GM19240 (cell line): ENCODE data around the gene DOCK4.

ENCODE experiments used
- DNase-seq: peaks from one replicate; pipeline ENCODE4 v3.0.0; 2011; ENCODE audit warnings: low spot score; ENCODE audit not compliant: insufficient read length

The DOCK4 gene

DNA sequence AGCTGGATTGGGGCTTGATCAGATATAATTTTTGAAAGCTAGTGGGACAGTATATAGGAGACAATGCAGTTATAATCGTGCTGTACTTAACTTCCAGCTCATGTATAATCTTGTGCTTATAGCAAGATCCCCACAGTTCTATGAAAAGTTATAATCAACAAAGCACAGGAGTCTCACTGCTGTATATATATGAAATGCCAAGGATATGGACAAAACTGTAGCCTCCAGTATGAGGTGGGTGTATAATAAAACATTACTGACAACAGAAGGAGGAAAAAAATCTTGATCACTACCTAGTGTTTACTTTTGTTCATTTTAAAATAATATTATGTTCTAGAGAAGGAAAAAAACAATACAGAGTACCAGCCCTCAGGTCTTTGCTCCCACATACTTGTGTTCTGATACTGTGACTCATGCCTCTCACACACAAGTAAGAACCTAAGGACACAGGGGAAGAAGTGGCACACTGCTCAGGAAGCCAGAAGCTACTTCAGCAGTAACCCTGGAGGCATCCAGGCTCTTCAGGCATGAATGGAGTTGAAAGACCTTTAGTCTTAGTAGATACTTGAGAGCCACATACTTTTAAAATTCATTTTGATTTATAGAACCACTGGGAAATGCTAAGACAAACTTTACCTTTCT, 378.2 kb downstream of the DOCK4 start:
- DNase-seq = no peak

DNA sequence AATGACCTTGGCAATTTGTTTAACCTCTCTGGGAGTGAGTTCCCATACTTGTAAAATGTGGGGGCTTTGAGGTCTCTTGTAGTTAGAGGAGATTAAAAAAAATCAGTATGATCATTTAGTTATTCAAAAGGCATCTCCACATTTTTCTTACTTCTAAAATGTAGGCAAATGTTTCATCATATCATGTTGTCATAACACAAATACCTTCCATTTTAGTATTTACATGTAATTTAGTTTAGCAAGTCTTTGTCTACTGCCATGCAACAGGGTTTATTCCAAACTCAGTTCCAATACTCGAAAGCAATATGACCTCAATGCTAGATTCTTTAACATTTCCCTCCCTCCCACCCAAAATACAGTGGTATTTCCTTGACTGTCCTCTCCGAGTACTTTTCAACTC, 381.2 kb downstream of the DOCK4 start:
- DNase-seq = no peak

DNA sequence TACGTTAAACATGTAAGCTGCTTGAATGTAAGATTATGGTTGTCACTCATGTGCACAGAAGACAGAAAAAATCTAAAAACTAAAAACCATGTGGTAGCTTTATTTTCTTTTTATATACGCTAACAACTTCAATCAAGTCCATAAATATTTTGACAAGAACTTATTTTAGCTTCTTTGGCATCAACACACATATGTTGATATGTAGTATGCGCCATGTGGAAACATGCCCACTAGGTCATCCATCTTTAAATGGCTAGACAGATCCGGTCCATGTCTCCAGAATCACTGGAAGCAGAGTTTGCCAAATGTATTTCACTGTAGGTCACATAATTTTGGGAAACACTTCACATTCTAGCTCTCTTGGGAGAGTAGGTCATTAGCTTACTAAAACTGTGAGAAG, 382.4 kb downstream of the DOCK4 start:
- DNase-seq = no peak

DNA sequence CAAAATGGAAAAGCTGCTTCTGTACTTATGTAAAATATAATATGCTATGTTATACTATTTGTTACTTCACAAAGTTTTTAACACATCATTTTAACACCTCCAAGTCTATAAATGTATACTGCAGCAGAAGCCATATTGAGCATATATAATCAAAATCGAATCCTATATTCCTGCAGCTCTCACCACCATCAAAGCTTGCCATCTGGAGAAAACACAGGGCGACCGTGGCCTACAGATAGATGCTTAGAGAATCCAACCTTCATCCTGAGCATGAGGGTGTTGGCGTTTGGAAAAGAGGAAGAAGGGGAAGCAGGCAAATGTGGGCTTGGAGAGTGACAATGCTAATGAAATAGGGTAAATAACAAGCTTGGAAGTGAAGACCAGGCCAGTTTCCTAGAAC, 385.2 kb downstream of the DOCK4 start:
- no peak for DNase-seq

DNA sequence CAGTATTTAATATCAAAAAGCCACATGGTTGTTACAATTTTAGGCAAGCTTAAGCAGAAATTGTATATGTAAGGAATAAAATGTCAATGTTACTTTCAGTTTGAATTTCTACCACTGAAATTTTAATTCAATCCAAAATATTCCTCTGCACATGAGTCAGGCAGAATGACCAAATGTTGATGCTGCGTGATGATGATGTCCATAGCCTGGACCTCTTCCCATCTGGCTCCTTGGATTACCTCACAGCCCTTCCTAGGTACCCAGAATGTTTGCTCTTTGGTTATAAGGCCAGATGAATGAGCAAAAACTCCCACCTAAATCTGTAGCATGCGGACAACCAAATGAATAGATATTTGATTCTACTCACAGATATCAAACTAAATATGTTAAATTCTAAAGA, 385.6 kb downstream of the DOCK4 start:
- no peak for DNase-seq

DNA sequence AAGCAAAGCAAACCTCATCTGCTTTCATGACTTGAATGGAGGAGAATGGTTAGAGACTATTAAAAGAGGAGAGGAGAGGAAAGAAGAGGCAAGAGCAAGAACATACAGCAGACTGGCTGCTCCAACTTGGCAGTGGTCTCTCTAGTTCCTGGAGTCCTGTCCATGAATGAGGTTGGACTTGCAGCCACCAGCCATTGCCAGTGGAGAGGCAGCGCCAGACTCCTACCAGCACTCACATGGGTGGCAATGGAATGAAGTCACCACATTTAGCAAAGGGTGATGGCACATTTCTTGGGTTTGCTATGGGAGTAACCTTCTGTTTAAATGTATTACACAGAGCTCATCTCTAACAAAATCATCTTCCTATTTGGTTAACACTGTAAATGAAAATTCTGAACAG, 386.1 kb downstream of the DOCK4 start:
- no peak for DNase-seq

DNA sequence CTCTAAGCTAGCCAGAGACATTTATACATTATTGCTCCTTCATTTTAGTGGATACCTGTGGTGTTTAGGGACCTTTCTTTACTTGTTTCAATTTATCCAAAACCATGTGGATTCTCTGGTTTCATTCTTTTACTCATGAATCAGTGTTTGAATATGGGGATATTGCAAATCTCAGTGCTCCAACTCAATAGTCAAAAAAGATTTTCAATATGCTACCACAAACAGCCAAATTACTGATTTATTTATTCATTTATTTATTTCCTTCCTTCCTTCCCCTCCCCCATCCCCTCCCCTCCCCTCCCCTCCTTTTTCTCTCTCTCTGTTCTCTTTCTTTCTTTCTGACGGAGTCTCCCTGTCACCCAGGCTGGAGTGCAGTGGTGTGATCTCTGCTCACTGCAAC, 390.8 kb downstream of the DOCK4 start:
- DNase-seq = no peak

DNA sequence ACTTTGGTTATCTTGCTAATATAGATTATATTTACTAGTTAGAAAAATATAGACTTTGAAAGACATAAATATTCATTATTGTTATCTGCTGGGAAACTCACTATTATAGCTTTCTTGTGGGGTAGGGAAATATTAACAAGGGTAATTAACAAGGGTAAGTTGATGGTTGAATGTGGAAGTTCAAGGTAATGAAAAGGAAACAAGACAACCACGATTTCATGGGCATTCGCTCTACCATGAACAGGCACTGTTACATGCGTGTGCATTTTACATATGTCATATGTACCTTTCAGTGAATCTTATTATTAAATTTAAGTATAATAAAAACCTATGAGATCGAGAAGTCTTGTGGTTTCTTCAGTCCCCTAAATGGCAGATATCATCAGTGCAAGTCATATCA, 392.9 kb downstream of the DOCK4 start:
- no peak for DNase-seq

DNA sequence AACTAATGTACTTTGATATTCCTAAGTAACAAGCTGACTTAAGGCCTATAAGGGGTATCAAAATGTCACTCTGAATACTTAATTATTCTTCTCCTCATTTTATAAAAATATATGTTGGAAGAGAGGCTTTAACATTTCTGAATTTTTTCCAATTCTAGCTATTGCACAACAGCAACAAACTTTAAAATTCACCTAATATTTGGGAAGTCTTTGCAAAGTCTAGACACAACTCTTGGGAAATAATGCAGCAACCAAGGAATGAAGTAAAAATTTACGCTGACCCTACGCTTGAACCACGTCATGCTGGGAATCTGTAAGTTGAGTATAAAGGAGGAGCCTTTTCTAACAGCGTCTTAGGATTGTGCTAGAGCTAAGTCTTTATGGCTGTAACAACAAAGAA, 400.0 kb downstream of the DOCK4 start:
- DNase-seq = no peak

DNA sequence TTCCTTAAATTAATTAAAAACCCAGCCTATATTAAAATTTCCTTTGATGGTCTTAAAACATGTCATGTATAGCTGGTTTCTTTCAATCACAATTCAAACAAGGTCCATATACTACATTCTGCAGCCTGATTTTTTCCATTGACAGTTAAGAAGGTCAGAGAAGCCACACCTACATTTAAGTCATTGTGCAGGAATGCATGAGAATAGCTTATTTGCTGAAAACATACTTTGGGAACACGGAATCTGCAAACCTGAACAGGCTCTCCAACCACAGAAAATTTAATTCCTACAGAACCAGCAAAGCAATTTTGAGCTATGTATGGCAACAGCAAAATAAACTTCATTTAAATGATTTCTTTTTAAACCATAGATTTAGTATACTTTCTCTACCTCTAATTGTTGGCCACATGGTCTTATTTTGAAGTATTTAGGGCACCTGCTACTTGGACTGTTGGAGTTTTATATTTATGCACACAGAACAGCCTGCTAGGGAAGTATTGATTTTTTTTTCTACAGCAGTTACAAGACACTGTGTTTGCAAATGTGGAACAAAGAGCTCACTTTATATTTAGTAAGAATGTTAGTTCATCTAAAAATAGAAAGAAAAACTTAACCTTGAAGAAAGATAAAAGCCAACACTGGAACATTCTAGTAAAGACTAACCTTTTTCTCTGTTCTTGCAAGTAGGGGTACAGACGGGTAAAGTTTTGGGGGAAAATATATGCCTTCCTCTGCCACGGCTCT, 403.0 kb downstream of the DOCK4 start:
- DNase-seq = no peak

DNA sequence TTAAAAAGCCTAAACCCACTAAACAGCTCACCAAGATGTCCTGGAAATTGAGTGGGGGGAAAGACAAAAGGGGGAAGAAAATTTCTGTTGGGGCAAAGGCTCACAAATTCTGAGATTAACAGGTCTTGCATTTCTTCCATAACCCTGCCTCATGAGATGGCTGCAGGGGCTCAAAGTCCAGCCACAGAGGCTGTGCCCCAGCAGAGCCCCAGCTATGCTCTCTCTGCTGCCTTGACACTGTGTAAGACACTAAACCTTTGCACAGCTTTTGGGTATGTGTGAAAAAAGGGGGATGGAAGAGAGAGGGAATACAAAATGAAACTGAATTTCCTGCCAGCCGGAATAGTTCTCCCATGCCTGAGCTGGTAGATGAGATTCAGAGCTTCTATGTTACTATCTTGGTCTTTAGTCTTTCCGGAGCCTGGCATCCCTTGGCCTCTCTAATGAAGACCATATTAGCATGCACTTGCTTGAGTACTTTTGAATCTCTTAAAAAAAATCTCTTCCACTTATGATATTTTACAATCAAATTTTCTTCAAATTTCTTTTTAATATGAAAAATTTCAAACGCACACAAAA, 403.9 kb downstream of the DOCK4 start:
- DNase-seq = no peak

DNA sequence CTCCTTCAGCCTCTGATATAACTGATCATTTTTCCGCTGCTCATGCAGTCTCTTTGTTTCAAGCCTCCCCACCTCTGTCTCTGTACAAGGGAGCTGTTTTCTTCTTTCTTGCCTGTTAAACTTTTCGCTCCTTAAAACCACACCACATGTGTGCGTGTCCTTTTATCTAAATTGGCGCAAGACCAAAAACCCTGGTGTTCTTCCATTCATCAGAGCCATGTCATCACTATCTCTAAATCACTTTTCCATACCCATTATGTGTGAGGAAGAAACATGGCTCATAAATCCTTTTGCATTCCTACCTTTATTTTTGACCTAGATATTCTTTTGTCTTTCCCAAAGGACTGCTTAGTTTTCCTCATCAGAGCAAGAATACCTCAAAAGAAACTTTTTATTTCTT, 404.9 kb downstream of the DOCK4 start:
- DNase-seq = no peak

DNA sequence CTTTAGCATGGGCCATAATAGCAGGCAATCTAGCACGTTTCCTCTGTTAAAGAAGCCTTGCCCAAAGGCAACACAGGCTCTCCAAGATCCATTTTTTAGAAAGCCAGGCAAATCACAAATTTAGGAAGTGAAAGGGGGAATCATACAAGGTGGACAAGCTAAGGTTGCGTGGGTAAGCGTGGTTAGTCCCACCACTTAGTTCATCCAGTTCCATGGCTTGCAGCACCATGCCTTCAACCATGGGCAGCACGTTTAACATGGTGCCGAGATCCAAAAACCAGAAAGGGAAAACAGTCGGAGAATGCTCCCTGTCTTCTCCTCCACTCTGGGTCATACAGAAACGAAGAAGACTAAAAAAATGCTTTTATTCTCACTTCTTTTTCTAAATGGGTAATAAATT, 409.5 kb downstream of the DOCK4 start:
- DNase-seq = no peak

DNA sequence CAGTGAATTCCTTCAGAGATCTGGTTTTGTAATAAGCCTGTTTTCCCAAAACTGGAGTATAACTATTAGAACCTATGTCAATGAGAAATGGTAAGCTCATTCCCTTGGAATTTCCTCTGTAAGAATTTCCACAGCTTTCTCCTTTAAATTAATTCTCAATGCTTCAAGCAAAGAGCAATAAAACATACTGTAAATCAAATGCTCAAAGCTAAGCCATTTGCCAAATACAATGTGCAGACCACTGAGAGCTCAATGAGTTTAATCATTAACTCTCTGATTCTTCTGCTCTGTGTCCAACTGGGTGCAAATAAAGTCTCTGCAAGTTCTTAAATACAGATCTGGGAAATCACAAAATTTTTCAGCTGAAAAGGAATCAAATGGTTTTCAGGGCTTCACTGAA, 416.3 kb downstream of the DOCK4 start:
- DNase-seq = no peak

DNA sequence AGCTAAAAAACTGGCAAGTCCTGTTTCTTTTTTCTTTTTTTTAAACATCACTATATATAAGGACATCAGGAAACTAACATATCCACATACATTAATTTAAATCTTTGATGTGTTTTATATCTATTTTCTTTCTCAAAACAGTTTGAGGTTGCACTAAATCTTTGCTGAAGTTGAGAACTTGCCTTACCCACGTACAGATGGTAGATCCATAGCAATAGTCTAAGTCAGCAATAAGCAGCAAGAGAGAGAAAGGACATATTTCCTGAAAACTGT, 417.2 kb downstream of the DOCK4 start:
- no peak for DNase-seq

DNA sequence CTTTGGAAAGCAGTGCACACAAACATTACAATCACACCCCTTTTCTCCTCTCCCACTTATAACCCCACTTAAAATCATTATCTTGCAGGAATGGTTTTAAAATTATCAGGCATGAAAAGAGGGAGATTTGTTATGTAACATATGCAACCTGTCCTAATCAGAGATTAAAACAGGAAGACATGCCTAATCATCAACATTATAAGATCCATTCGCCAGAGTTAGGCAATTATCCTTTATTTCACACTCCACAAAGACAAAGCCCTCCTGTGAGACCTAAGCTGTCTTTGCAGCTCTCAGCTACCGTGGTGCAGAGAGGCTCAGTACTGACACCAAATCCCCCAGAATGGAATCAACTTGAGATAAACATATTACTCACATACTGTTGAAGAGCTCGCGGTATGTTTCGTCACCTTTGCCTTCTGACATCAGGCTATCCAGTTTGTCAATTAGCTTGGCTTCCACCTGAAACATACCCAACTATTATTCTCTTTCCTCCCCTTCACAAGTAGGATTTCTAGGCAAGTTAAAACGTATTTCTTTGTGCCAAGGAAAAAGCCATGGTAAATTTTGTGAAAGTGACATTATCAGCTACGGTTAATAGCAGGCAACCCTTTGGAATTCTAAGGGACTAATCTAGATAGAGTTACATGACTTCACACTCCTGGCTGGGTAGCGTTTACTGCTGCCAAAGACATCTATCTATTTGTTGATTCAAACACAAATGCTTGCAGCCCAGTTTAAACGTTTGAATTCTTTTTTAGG, 417.7 kb downstream of the DOCK4 start:
- DNase-seq = no peak

DNA sequence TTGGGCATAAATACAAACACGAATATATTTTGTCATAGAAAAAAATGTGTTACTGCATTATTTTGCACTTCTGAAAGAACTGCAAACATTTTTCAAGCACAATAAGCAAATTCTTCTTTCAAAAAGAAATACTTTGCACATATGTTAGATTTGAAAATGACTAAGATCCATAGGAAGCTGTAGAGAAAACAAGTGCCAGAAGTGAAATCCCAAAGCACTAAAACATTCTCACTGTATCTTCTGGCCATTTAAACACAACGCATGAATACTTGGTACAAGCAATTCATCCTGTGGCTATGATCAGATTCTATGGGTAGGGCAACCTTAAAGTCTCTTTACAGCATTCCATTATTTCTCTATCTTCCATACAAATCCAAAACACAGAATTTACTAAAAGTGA, 418.5 kb downstream of the DOCK4 start:
- DNase-seq = no peak

DNA sequence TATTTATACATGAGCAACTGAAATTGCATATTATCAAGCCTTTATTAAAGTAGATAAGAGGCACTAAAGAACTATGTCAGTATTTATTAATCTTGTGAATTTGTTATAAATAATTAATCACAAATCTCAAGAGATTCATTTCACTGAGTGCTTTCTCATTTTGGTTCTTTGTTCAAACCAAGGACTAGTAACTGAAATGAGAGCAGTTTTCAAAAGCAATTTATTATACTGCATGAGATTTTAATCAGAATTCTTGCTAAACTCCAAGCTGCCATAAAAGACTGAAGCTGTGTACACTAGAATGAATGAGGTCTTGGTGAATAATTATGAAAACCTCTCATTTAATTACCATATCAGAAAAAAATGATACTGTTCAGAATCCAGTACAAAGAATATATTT, 419.1 kb downstream of the DOCK4 start:
- DNase-seq = no peak

DNA sequence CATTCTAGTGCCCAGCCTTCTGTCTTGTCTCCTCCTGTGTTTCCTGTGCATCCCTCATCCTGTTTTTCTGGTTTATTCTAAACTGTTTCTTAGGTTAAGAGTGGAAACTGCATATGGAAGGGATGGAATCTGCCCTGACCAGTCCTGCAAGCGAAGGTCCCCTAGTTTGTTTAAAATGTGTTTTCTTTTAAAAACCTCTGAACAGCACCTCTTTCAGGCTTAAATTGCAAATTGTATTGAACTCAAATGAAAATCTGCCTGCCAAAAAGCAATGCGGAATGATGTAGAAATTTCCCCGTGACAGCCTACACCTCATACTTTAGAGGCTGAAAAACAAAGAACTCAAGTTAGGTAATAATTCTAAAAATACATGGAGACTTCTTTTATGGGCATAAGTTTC, 421.1 kb downstream of the DOCK4 start:
- DNase-seq = no peak

DNA sequence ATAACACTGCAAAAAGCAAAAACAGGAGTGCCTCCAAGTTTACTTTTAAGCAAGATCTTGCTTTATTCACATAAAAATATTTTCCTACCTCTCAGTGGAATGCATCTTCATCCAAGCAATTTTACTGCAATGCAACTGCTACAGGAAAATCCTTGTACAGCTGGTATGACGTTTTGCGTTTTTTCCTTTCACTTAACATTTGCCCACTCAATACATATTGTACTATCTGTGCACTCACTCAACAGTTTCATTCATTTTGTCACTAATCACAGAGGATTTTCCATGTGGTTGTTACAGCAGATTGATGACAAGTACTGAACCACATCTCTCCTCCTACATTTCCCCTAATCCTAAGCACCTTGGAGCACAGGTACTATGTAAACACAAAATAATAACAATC, 421.9 kb downstream of the DOCK4 start:
- DNase-seq = no peak

DNA sequence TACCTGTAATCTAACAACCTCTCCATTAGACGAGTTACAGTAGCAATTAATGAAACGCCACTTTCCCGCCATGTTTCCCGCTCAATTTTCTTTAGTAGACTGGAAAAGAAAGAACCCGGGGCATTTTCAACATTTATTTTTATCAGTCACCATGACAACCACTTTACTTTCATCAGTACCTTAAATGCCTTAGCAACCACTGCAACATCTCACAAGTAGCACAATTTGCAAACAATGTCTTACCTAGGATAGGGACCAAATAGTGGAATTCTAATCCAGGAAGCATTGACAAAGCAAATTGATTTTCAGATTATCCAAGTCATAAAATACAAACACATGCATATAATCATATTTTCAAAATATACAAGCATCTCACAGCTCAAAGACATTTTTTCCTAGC, 422.3 kb downstream of the DOCK4 start:
- DNase-seq = no peak

DNA sequence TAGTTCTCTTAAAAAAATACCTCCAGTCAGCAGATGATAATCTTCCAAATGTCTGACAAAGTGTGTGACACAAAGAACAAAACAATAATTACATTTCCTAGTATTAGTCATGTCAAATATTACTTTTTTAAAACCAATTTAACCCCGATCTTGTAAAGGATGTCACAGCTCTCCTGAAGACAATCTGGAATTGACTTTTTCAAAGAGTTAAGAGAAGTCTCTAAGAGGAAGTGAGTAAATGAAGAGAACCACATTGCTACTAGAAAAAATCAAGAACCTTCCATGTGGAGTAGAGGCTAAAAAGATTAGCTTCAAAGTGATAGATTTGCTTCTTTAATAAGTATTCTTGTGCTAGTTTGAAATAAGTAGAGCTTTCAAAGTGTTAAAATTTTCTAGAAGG, 425.7 kb downstream of the DOCK4 start:
- DNase-seq = no peak

DNA sequence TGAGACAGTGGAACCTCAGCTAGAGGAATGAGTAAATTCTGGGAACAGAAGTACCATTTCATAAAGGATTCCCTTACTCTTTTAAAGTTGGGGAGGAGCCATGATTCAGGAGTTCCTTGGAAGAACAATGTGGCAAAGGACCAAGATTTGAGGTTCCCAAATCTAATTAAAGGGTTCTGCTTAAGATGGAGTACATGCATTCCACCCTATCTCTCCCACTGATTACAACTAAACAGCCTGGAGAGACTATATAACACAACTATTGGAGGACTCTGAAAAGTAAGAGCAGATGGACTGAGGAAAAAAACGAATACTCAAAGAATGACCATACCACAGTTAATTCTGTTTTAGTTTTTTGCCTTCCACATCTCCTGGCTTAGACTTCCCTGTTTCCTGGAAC, 431.0 kb downstream of the DOCK4 start:
- no peak for DNase-seq
